ENCODE measurements around the gene CTSZ. TPM values are rescaled to one million over a fixed set of nuclear protein-coding genes. Genes with fewer than 3 reads are reported as not detected.

Gene CTSZ
- total RNA-seq, 1 experiment from 2014 or later: 26.3 TPM

- TF ChIP-seq CDX4 (CRISPR knock-in tag; IDR thresholded peaks at IDR 0.05; ENCODE audit: borderline replicate concordance) (no peak), ATF1 (CRISPR knock-in tag; IDR thresholded peaks at IDR 0.05) (peak; percentile 33; the same call in 1 of the 2 replicates), AR (CRISPR knock-in tag; IDR thresholded peaks at IDR 0.05) (no peak; the same call in 1 of the 2 replicates), OVOL2 (CRISPR knock-in tag; IDR thresholded peaks at IDR 0.05; ENCODE audit: borderline replicate concordance) (no peak; the same call in 1 of the 2 replicates), RORB (CRISPR knock-in tag; IDR thresholded peaks at IDR 0.05) (no peak), ZSCAN18 (CRISPR knock-in tag; IDR thresholded peaks at IDR 0.05) (no peak), JAZF1 (CRISPR knock-in tag; IDR thresholded peaks at IDR 0.05) (no peak), ESRRA (CRISPR knock-in tag; IDR thresholded peaks at IDR 0.05; ENCODE audit: borderline replicate concordance) (no peak), E2F1 (CRISPR knock-in tag; IDR thresholded peaks at IDR 0.05) (0 out of 2 replicates have a peak, but pooled peaks have one; percentile 32), ZNF263 (CRISPR knock-in tag; IDR thresholded peaks at IDR 0.05; ENCODE audit: low read depth) (no peak), CBFB (CRISPR knock-in tag; IDR thresholded peaks at IDR 0.05; ENCODE audit: low read depth) (no peak), SP1 (CRISPR knock-in tag; conservative IDR thresholded peaks at IDR 0.05) (peak; percentile 97), ERG (CRISPR knock-in tag; IDR thresholded peaks at IDR 0.05) (no peak), ZNF423 (CRISPR knock-in tag; IDR thresholded peaks at IDR 0.05) (no peak; the same call in 1 of the 2 replicates), AFF4 (CRISPR knock-in tag; IDR thresholded peaks at IDR 0.05; ENCODE audit: borderline replicate concordance) (peak; percentile 39; the same call in 1 of the 2 replicates)
Measured at GRCh38 chr20:59032023-59032712, 25.1 kb upstream of the CTSZ start, which contains the start of gene ATP5F1E (continued).
